Measurements from ENCODE around the gene CSMD2. TPM values are rescaled to one million over a fixed set of nuclear protein-coding genes. Genes with fewer than 3 reads are reported as not detected.
A peak's percentile ranks its signal among the peaks of the same experiment; 100 is the strongest.

Gene CSMD2
- total and polyA plus RNA-seq, 2 donors (not counting 1 experiment from before 2014, with no cell fraction given): 2.2 to 7.6 TPM

DNA sequence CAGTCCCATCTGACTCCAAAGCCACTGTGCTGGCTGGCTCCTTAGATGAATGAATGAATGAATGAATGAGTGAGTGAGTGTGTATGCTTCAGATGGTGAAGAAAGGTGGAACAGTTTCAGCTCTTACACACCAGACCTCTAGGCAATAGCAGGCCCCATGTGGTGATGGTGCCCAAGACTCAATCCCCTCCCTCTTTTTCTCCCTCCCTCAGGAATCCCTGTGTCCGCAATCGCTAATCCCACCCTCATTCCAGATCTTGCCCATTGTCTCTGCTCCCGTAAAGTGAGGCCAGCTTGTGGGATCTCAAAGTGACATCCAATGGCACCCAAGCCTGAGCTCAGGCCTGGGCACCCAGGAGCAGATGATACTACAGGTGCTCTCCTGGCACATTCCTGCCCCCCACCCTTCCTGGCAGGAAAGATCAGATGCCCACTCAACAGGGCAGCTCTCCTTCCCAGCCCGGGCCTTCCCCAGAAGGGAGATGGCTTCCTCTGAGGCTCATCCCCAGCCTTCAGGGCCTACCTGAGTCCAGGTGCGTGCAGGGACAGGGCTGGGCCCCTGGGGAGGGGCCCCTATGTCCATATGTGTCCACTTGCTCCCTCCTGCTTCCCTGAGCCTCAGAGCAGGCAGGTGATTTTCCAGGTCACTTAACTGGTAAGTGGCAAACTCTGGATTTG, 194.7 kb downstream of the CSMD2 start:
- H3K4me1 ChIP-seq (ENCODE audit: control insufficient read depth, extremely low read depth, insufficient read depth, low read length): peaks cover 17% of the 10 kb centered on the region
- no peak for TF ChIP-seq EZH2 (IDR thresholded peaks at IDR 0.05; ENCODE audit: low read length, missing control alignments)
- TF ChIP-seq, protein P1, sequence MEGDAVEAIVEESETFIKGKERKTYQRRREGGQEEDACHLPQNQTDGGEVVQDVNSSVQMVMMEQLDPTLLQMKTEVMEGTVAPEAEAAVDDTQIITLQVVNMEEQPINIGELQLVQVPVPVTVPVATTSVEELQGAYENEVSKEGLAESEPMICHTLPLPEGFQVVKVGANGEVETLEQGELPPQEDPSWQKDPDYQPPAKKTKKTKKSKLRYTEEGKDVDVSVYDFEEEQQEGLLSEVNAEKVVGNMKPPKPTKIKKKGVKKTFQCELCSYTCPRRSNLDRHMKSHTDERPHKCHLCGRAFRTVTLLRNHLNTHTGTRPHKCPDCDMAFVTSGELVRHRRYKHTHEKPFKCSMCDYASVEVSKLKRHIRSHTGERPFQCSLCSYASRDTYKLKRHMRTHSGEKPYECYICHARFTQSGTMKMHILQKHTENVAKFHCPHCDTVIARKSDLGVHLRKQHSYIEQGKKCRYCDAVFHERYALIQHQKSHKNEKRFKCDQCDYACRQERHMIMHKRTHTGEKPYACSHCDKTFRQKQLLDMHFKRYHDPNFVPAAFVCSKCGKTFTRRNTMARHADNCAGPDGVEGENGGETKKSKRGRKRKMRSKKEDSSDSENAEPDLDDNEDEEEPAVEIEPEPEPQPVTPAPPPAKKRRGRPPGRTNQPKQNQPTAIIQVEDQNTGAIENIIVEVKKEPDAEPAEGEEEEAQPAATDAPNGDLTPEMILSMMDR (conservative IDR thresholded peaks at IDR 0.05 in 1 of 2, IDR thresholded peaks at IDR 0.05 in 1 of 2; ENCODE audit: low read depth in 1 of 2, low read length in 2 of 2): no peak

DNA sequence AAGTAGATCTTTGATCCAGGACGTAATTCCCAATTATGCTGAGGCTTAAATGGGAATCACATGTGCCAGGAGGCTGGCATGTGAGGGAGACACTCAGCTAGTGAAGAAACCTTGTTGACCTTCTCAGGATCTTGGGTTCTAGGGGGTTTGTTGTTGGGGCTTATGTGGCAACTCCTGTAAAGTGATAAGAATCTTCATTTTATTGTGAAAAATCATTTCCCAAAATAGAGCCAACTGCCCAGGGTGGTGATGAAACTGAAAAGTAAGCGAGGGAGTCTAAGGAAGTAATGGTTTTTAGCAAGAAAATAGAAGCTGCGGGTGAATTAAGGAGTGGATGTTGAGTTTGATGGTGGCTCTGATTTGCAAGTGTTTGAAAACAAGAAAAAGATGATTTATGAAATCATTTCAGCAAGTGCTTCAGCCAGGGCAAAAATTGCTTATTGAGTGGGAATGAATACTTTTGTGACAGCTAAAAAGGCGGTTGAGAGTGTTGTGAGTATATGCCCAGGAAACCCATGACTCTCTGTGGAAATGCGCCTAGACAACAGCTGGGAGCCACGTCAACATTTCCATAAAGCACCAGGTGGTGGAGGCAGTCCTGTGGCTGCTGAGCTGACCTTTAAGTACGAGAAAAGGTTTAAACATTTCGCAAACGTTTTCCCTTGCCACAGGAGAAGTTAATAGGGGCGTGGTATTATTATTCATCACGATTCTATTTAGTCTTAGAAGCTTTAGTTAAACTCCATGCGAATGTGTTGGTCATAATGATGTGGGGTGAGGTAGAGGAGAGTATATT, 198.5 kb downstream of the CSMD2 start:
- H3K79me2 ChIP-seq (ENCODE audit: control insufficient read depth, insufficient read depth, low read length): no peaks in the 10 kb centered on the region
- peaks cover 7% of the 10 kb centered on the region for H3K4me1 ChIP-seq (ENCODE audit: control insufficient read depth, extremely low read depth, insufficient read depth, low read length)
- DNase-seq (ENCODE audit: low read depth in 2 of 2): peak; percentile 70 to 91
- H3K27me3 ChIP-seq (ENCODE audit: control insufficient read depth, insufficient read depth, low read length): no peaks in the 10 kb centered on the region
- H3K9ac ChIP-seq (ENCODE audit: insufficient read depth, low read length): no peak overlapping the region
- TF ChIP-seq, protein P1 (conservative IDR thresholded peaks at IDR 0.05 in 1 of 2, IDR thresholded peaks at IDR 0.05 in 1 of 2; ENCODE audit: low read depth in 1 of 2, low read length in 2 of 2): no peak
- TF ChIP-seq EZH2 (IDR thresholded peaks at IDR 0.05; ENCODE audit: low read length, missing control alignments): no peak
- H3K4me3 ChIP-seq (replicated peaks in 1 of 4; ENCODE audit: control extremely low read depth in 1 of 4, insufficient read depth in 1 of 4, low read depth in 3 of 4, low read length in 4 of 4): no peak overlapping the region
- H3K4me2 ChIP-seq (ENCODE audit: extremely low read depth, insufficient read depth, low read length): no peak overlapping the region
- no peaks in the 10 kb centered on the region for H3K36me3 ChIP-seq (ENCODE audit: control insufficient read depth, insufficient read depth, low read length)
- no peaks in the 10 kb centered on the region for H4K20me1 ChIP-seq (ENCODE audit: control insufficient read depth, extremely low read depth, insufficient read depth, low read length)
- H2AFZ ChIP-seq (ENCODE audit: low read length): no peak overlapping the region
- H3K9me3 ChIP-seq (ENCODE audit: control insufficient read depth, insufficient read depth, low read depth, low read length): no peaks in the 10 kb centered on the region
- H3K27ac ChIP-seq (ENCODE audit: insufficient read depth, low read length): peak overlapping the region; percentile 23

More for the DNA sequence above, 194.7 kb downstream of the CSMD2 start:
- DNase-seq (ENCODE audit: low read depth in 2 of 2): no peak
- Histone ChIP-seq H2AFZ (ENCODE audit: low read length) (no peak overlapping the region), H3K79me2 (ENCODE audit: control insufficient read depth, insufficient read depth, low read length) (no peaks in the 10 kb centered on the region), H3K27me3 (ENCODE audit: control insufficient read depth, insufficient read depth, low read length) (no peaks in the 10 kb centered on the region), H3K4me3 (replicated peaks in 1 of 4; ENCODE audit: control extremely low read depth in 1 of 4, insufficient read depth in 1 of 4, low read depth in 3 of 4, low read length in 4 of 4) (no peak overlapping the region), H3K27ac (ENCODE audit: insufficient read depth, low read length) (no peak overlapping the region), H4K20me1 (ENCODE audit: control insufficient read depth, extremely low read depth, insufficient read depth, low read length) (no peaks in the 10 kb centered on the region), H3K4me2 (ENCODE audit: extremely low read depth, insufficient read depth, low read length) (no peak overlapping the region), H3K9me3 (ENCODE audit: control insufficient read depth, insufficient read depth, low read depth, low read length) (no peaks in the 10 kb centered on the region), H3K9ac (ENCODE audit: insufficient read depth, low read length) (no peak overlapping the region), H3K36me3 (ENCODE audit: control insufficient read depth, insufficient read depth, low read length) (no peaks in the 10 kb centered on the region)

DNA sequence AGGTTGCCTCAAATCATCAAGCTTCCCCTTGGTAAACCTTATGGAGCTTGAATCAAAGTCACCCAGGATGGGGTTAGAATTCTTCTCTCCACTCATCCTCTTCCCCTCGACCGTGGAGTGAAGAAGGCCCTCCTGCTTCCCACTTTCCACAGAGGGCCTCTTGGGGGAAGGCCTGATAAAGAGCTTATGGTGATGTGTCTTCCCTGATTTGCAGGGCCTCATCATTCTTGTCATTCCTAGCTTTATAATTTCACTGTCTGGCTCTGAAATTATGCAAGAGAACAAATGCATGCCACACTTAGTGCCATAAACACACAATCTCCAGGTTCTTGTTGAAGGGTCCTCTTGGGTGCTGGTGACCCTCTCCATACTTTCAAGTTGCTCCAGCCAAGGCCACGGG, 199.9 kb downstream of the CSMD2 start:
- H3K27ac ChIP-seq (ENCODE audit: insufficient read depth, low read length): no peak overlapping the region
- no peak for DNase-seq (ENCODE audit: low read depth in 2 of 2)

More for the DNA sequence above, 199.9 kb downstream of the CSMD2 start:
- H3K79me2 ChIP-seq (ENCODE audit: control insufficient read depth, insufficient read depth, low read length): no peaks in the 10 kb centered on the region
- no peak overlapping the region for H3K9ac ChIP-seq (ENCODE audit: insufficient read depth, low read length)
- TF ChIP-seq EZH2 (IDR thresholded peaks at IDR 0.05; ENCODE audit: low read length, missing control alignments): no peak
- TF ChIP-seq, protein P1 (conservative IDR thresholded peaks at IDR 0.05 in 1 of 2, IDR thresholded peaks at IDR 0.05 in 1 of 2; ENCODE audit: low read depth in 1 of 2, low read length in 2 of 2): no peak
- H3K4me1 ChIP-seq (ENCODE audit: control insufficient read depth, extremely low read depth, insufficient read depth, low read length): peaks cover 3% of the 10 kb centered on the region
- no peak overlapping the region for H2AFZ ChIP-seq (ENCODE audit: low read length)
- no peaks in the 10 kb centered on the region for H4K20me1 ChIP-seq (ENCODE audit: control insufficient read depth, extremely low read depth, insufficient read depth, low read length)
- no peak overlapping the region for H3K4me2 ChIP-seq (ENCODE audit: extremely low read depth, insufficient read depth, low read length)
- H3K4me3 ChIP-seq (replicated peaks in 1 of 4; ENCODE audit: control extremely low read depth in 1 of 4, insufficient read depth in 1 of 4, low read depth in 3 of 4, low read length in 4 of 4): no peak overlapping the region
- H3K9me3 ChIP-seq (ENCODE audit: control insufficient read depth, insufficient read depth, low read depth, low read length): no peaks in the 10 kb centered on the region
- no peaks in the 10 kb centered on the region for H3K27me3 ChIP-seq (ENCODE audit: control insufficient read depth, insufficient read depth, low read length)
- H3K36me3 ChIP-seq (ENCODE audit: control insufficient read depth, insufficient read depth, low read length): no peaks in the 10 kb centered on the region
